Duodenal mucosa (tissue), 2 donors: ENCODE results near the gene PGRMC2.
"Not testable (repeated sequence)": the region's sequence is repeated elsewhere in the genome, so short reads cannot be mapped to it uniquely, and the experiment has no call there.

Experiments
- H3K27ac ChIP-seq: one replicate; pipeline ENCODE4 v1.7.0; 2013; ENCODE audit warnings: low read depth, low read length
- H3K27me3 ChIP-seq, 2 donors: one replicate each; pipeline ENCODE4 v1.7.0; 2013; ENCODE audit warnings: low read length in 2 of 2, control low read depth in 1 of 2; ENCODE audit not compliant: insufficient read depth in 2 of 2, control insufficient read depth in 1 of 2
- H3K36me3 ChIP-seq, 2 donors: one replicate each; pipeline ENCODE4 v1.7.0; 2013; ENCODE audit warnings: low read length in 2 of 2, control low read depth in 1 of 2; ENCODE audit not compliant: insufficient read depth in 2 of 2, control insufficient read depth in 1 of 2
- H3K4me1 ChIP-seq, 2 donors: one replicate each; pipeline ENCODE4 v1.7.0; 2013; ENCODE audit warnings: low read length in 2 of 2, control low read depth in 1 of 2; ENCODE audit not compliant: insufficient read depth in 2 of 2, control insufficient read depth in 1 of 2
- H3K4me3 ChIP-seq, 2 donors: one replicate each; pipeline ENCODE4 v1.7.0; 2013; ENCODE audit warnings: low read length in 2 of 2, low read depth in 1 of 2
- H3K9ac ChIP-seq, 2 donors: one replicate each; pipeline ENCODE4 v1.7.0; 2013; ENCODE audit warnings: low read length in 2 of 2, low read depth in 1 of 2
- H3K9me3 ChIP-seq, 2 donors: one replicate each; pipeline ENCODE4 v1.7.0; 2013; ENCODE audit warnings: low read length in 2 of 2, control low read depth in 1 of 2; ENCODE audit not compliant: control insufficient read depth in 1 of 2

Gene PGRMC2

GRCh38 chr4:128277856-128278255 is 9.8 kb downstream of the PGRMC2 start:
- Histone ChIP-seq H3K36me3 (peaks cover 0 to 5% of the 10 kb centered on the region in 2 donors), H3K4me1 (peaks cover 0 to 7% of the 10 kb centered on the region in 2 donors), H3K9ac (no peak overlapping the region), H3K9me3 (no peaks in the 10 kb centered on the region), H3K27ac (no peak overlapping the region), H3K27me3 (no peaks in the 10 kb centered on the region), H3K4me3 (no peak overlapping the region)

- peaks cover 0 to 7% of the 10 kb centered on the region in 2 donors for H3K4me1 ChIP-seq
- H3K4me3 ChIP-seq: no peak overlapping the region
- H3K27me3 ChIP-seq: no peaks in the 10 kb centered on the region
- H3K9me3 ChIP-seq: no peaks in the 10 kb centered on the region
- no peak overlapping the region for H3K9ac ChIP-seq
- H3K36me3 ChIP-seq: peaks cover 8 to 23% of the 10 kb centered on the region in 2 donors
- no peak overlapping the region for H3K27ac ChIP-seq
Observed at GRCh38 chr4:128275346-128275745, 12.3 kb downstream of the PGRMC2 start.

GRCh38 chr4:128271551-128271950 is 16.1 kb downstream of the PGRMC2 start:
- Histone ChIP-seq H3K4me1 (no peaks in the 10 kb centered on the region), H3K9me3 (no peaks in the 10 kb centered on the region), H3K27me3 (no peaks in the 10 kb centered on the region), H3K36me3 (peaks cover 18 to 29% of the 10 kb centered on the region in 2 donors), H3K27ac (no peak overlapping the region), H3K4me3 (no peak overlapping the region), H3K9ac (no peak overlapping the region)

- Histone ChIP-seq H3K36me3 (peaks cover 18 to 29% of the 10 kb centered on the region in 2 donors), H3K4me3 (no peak overlapping the region), H3K4me1 (no peaks in the 10 kb centered on the region), H3K27ac (no peak overlapping the region), H3K9ac (no peak overlapping the region), H3K27me3 (no peaks in the 10 kb centered on the region), H3K9me3 (peaks cover 0 to 19% of the 10 kb centered on the region in 2 donors)
Observed at GRCh38 chr4:128268970-128269369, 18.6 kb downstream of the PGRMC2 start.

GRCh38 chr4:128267745-128268144 is 19.9 kb downstream of the PGRMC2 start:
- no peaks in the 10 kb centered on the region for H3K4me1 ChIP-seq
- H3K36me3 ChIP-seq: peaks cover 18 to 27% of the 10 kb centered on the region in 2 donors
- H3K27me3 ChIP-seq: no peaks in the 10 kb centered on the region
- H3K4me3 ChIP-seq: no peak overlapping the region
- H3K27ac ChIP-seq: no peak overlapping the region
- peaks cover 0 to 19% of the 10 kb centered on the region in 2 donors for H3K9me3 ChIP-seq
- no peak overlapping the region for H3K9ac ChIP-seq

DNA sequence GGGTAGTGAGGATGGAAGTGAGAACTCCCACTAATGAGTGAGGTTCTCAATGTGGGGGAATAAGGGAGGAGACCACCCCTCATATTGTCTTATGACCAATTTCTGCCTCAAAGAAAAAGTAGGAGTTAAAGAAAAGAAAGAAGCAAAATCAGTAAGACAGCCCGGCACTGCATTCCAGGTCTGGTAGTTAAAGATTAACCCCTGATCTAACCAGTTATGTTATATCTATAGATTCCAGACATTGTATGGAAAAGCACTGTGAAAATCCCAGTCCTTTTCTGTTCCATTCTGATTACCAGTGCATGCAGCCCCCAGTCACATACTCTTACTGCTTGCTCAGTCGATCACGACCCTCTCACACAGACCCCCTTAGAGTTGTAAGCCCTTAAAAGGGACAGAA is 20.4 kb downstream of the PGRMC2 start:
- Histone ChIP-seq H3K36me3 (peaks cover 18 to 25% of the 10 kb centered on the region in 2 donors), H3K9me3 (peaks cover 0 to 19% of the 10 kb centered on the region in 2 donors), H3K4me3 (peak overlapping the region in 1 of 2 donors; percentile 34)
- H3K27me3 ChIP-seq, H3K4me1 ChIP-seq, H3K9ac ChIP-seq, H3K27ac ChIP-seq: not testable (repeated sequence)

DNA sequence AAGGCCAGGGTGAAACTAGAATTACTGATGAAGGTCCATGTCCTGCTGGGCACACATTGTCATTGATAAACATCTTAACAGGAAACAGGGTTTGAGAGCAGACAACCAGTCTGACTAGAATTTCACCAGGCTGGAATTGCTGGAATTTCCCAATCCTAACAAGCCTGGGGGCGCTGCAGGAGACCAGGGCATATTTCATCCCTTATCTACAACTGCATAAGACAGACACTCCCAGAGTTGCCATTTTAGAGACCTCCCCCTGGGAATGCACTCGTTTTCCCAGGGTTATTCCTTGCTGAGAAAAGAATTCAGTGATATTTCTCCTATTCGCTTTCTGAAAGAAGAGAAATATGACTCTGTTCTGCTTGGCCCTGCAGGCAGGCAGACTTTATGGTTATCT is 22.1 kb downstream of the PGRMC2 start:
- peaks cover 0 to 19% of the 10 kb centered on the region in 2 donors for H3K9me3 ChIP-seq
- H3K4me1 ChIP-seq: not testable (repeated sequence)

GRCh38 chr4:128259889-128260288 is 27.7 kb downstream of the PGRMC2 start:
- not testable (repeated sequence) for H3K36me3 ChIP-seq, H3K27ac ChIP-seq, H3K4me1 ChIP-seq, H3K27me3 ChIP-seq, H3K9me3 ChIP-seq, H3K9ac ChIP-seq, H3K4me3 ChIP-seq

More for the DNA sequence above, 22.1 kb downstream of the PGRMC2 start:
- not testable (repeated sequence) for H3K27ac ChIP-seq, H3K27me3 ChIP-seq, H3K4me3 ChIP-seq, H3K9ac ChIP-seq
- H3K36me3 ChIP-seq: peaks cover 10% of the 10 kb centered on the region in 2 donors

GRCh38 chr4:128258166-128258565 is 29.4 kb downstream of the PGRMC2 start:
- not testable (repeated sequence) for H3K9me3 ChIP-seq

GRCh38 chr4:128256539-128256938 is 31.1 kb downstream of the PGRMC2 start:
- no peak overlapping the region for H3K9ac ChIP-seq
- H3K4me1 ChIP-seq: peaks cover 0 to 5% of the 10 kb centered on the region in 2 donors
- H3K27me3 ChIP-seq: no peaks in the 10 kb centered on the region
- no peak overlapping the region for H3K27ac ChIP-seq
- no peak overlapping the region for H3K4me3 ChIP-seq
- H3K36me3 ChIP-seq: no peaks in the 10 kb centered on the region
- H3K9me3 ChIP-seq: no peaks in the 10 kb centered on the region

More at GRCh38 chr4:128258166-128258565, 29.4 kb downstream of the PGRMC2 start:
- H3K27ac ChIP-seq, H3K27me3 ChIP-seq, H3K9ac ChIP-seq, H3K4me1 ChIP-seq, H3K36me3 ChIP-seq, H3K4me3 ChIP-seq: not testable (repeated sequence)

GRCh38 chr4:128255906-128256305 is 31.7 kb downstream of the PGRMC2 start:
- no peaks in the 10 kb centered on the region for H3K9me3 ChIP-seq
- H3K9ac ChIP-seq: no peak overlapping the region
- H3K4me3 ChIP-seq: no peak overlapping the region
- H3K27me3 ChIP-seq: no peaks in the 10 kb centered on the region
- no peaks in the 10 kb centered on the region for H3K36me3 ChIP-seq
- no peak overlapping the region for H3K27ac ChIP-seq
- H3K4me1 ChIP-seq: peaks cover 0 to 5% of the 10 kb centered on the region in 2 donors
